Mesendoderm (in vitro differentiated cells): ENCODE data around the gene CSF1R.

Source experiments
- DNase-seq: peaks from one replicate; pipeline ENCODE4 v3.0.0; 2013
- H2AK5ac ChIP-seq: 2 replicates; pipeline ENCODE4 v1.6.1; 2013; ENCODE audit warnings: low read length, inconsistent platforms
- H2BK120ac ChIP-seq: 2 replicates; pipeline ENCODE4 v1.6.1; 2013; ENCODE audit warnings: low read depth, mild to moderate bottlenecking, low read length, moderate library complexity, mixed read lengths
- H2BK15ac ChIP-seq: replicated peaks from 2 replicates; pipeline ENCODE4 v1.6.1; 2013; ENCODE audit warnings: low read depth, mild to moderate bottlenecking, moderate library complexity
- H2BK5ac ChIP-seq: 2 replicates; pipeline ENCODE4 v1.6.1; 2013; ENCODE audit warnings: low read length, inconsistent platforms
- H3K18ac ChIP-seq: 2 replicates; pipeline ENCODE4 v1.6.1; 2013; ENCODE audit warnings: mild to moderate bottlenecking, low read length, mixed read lengths
- H3K23ac ChIP-seq: one replicate; pipeline ENCODE4 v1.6.1; 2013; ENCODE audit warnings: low read length
- H3K27ac ChIP-seq: 2 replicates; pipeline ENCODE4 v1.5.1; 2013; ENCODE audit warnings: low read depth, mild to moderate bottlenecking, inconsistent platforms, low read length, moderate library complexity
- H3K27me3 ChIP-seq: 2 replicates; pipeline ENCODE4 v1.6.1; 2013; ENCODE audit warnings: low read length, control low read depth, mild to moderate bottlenecking, inconsistent platforms; ENCODE audit not compliant: insufficient read depth, poor library complexity
- H3K36me3 ChIP-seq: 2 replicates; pipeline ENCODE4 v1.6.1; 2013; ENCODE audit warnings: low read length, inconsistent platforms; ENCODE audit not compliant: control insufficient read depth, insufficient read depth
- H3K4ac ChIP-seq: one replicate; pipeline ENCODE4 v1.6.1; 2013; ENCODE audit warnings: low read depth, mild to moderate bottlenecking, low read length, moderate library complexity
- H3K4me1 ChIP-seq: 2 replicates; pipeline ENCODE4 v1.6.1; 2013; ENCODE audit warnings: low read depth, low read length, inconsistent platforms; ENCODE audit not compliant: control insufficient read depth
- H3K4me2 ChIP-seq: 2 replicates; pipeline ENCODE4 v1.6.1; 2013; ENCODE audit warnings: low read length
- H3K4me3 ChIP-seq: 2 replicates; pipeline ENCODE4 v1.5.1; 2013; ENCODE audit warnings: mild to moderate bottlenecking, low read length
- H3K56ac ChIP-seq: one replicate; pipeline ENCODE4 v1.6.1; 2013; ENCODE audit warnings: low read length
- H3K79me1 ChIP-seq: 2 replicates; pipeline ENCODE4 v1.6.1; 2013; ENCODE audit warnings: low read length, inconsistent platforms
- H3K79me2 ChIP-seq: 2 replicates; pipeline ENCODE4 v1.6.1; 2013; ENCODE audit warnings: mild to moderate bottlenecking, low read length; ENCODE audit not compliant: control insufficient read depth, insufficient read depth
- H3K9ac ChIP-seq: 2 replicates; pipeline ENCODE4 v1.6.1; 2013; ENCODE audit warnings: low read length, inconsistent platforms
- H4K5ac ChIP-seq: one replicate; pipeline ENCODE4 v1.6.1; 2013; ENCODE audit warnings: low read length
- H4K8ac ChIP-seq: one replicate; pipeline ENCODE4 v1.6.1; 2013; ENCODE audit warnings: low read depth, mild to moderate bottlenecking, control low read depth, low read length, moderate library complexity
- WGBS: extraction: QIAGEN DNeasy Blood & Tissue Kit; methylation state at CpG from one replicate; pipeline ENCODE4 v1.1.7; 2013; ENCODE audit warnings: low lambda C conversion rate, missing lambda C conversion rate; ENCODE audit not compliant: insufficient coverage; ENCODE audit errors: extremely low coverage; 5-methylcytosine and 5-hydroxymethylcytosine counted together

The CSF1R gene

GRCh38 chr5:150108711-150109514 is 22.6 kb upstream of the CSF1R start:
- no peak overlapping the region for H3K9ac ChIP-seq
- no peak overlapping the region for H4K8ac ChIP-seq
- no CpG with 5 or more reads among the region's 11 CpGs for WGBS
- no peak overlapping the region for H3K18ac ChIP-seq
- no peak overlapping the region for H2AK5ac ChIP-seq
- H3K4me1 ChIP-seq, result no peaks in the 10 kb centered on the region
- H2BK15ac ChIP-seq, result no peak overlapping the region
- no peak overlapping the region for H3K23ac ChIP-seq
- no peak overlapping the region for H2BK120ac ChIP-seq
- no peak for DNase-seq
- no peak overlapping the region for H4K5ac ChIP-seq
- no peaks in the 10 kb centered on the region for H3K79me2 ChIP-seq
- no peak overlapping the region for H2BK5ac ChIP-seq
- no peak overlapping the region for H3K27ac ChIP-seq
- no peak overlapping the region for H3K4ac ChIP-seq
- no peaks in the 10 kb centered on the region for H3K27me3 ChIP-seq
- no peak overlapping the region for H3K56ac ChIP-seq
- H3K79me1 ChIP-seq, result no peaks in the 10 kb centered on the region
- H3K36me3 ChIP-seq, result no peaks in the 10 kb centered on the region
- H3K4me2 ChIP-seq, result no peak overlapping the region
- no peak overlapping the region for H3K4me3 ChIP-seq

DNA sequence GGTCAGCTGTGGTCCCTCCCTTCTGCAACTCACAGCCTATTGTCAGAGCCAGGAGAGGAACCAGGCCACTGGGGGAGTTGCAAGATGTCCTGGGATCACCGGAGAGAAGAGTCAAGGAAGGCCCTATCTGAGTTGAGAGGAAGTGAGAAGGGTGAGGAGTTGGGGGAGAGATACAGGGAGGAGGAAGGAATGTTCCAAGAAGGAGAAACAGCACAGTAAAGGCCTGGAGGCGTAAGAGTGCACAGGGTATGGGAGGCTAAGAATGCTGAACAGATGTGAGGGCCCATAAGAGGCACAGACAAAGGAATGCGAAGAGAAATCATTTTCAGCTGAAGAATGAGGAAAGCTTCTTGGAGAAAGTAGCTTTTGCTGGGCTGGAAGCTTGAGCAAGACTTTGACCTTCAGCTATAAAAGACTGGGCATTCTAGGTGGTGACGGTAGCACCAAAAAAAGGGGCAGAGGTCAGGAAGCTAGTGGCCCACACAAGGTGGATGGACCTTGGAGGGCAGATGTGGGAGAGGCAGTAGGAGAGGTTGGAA is 21.6 kb upstream of the CSF1R start:
- Histone ChIP-seq H2AK5ac (no peak overlapping the region), H4K5ac (no peak overlapping the region)
- peak; percentile 49 for DNase-seq

GRCh38 chr5:150106674-150107426 is 20.5 kb upstream of the CSF1R start:
- Histone ChIP-seq H3K4me1 (no peaks in the 10 kb centered on the region), H2AK5ac (no peak overlapping the region), H3K56ac (no peak overlapping the region), H3K79me2 (no peaks in the 10 kb centered on the region), H2BK120ac (no peak overlapping the region), H3K18ac (no peak overlapping the region), H3K4me3 (no peak overlapping the region), H3K36me3 (no peaks in the 10 kb centered on the region), H3K9ac (no peak overlapping the region), H3K4me2 (no peak overlapping the region), H3K23ac (no peak overlapping the region), H4K5ac (no peak overlapping the region), H3K27ac (no peak overlapping the region), H3K27me3 (no peaks in the 10 kb centered on the region), H3K4ac (no peak overlapping the region), H4K8ac (no peak overlapping the region), H2BK5ac (no peak overlapping the region), H2BK15ac (no peak overlapping the region), H3K79me1 (no peaks in the 10 kb centered on the region)
- DNase-seq, result no peak
- WGBS, result no CpG with 5 or more reads among the region's 4 CpGs

More for the DNA sequence above, 21.6 kb upstream of the CSF1R start:
- H3K4me1 ChIP-seq, result no peaks in the 10 kb centered on the region
- no peak overlapping the region for H3K23ac ChIP-seq
- H3K36me3 ChIP-seq, result no peaks in the 10 kb centered on the region
- no peak overlapping the region for H2BK5ac ChIP-seq
- H4K8ac ChIP-seq, result no peak overlapping the region
- H3K27me3 ChIP-seq, result no peaks in the 10 kb centered on the region
- H3K4me2 ChIP-seq, result no peak overlapping the region
- H2BK15ac ChIP-seq, result no peak overlapping the region
- H2BK120ac ChIP-seq, result no peak overlapping the region
- H3K4ac ChIP-seq, result no peak overlapping the region
- no peak overlapping the region for H3K56ac ChIP-seq
- no peak overlapping the region for H3K18ac ChIP-seq
- WGBS, result no CpG with 5 or more reads among the region's 4 CpGs
- H3K4me3 ChIP-seq, result no peak overlapping the region
- no peak overlapping the region for H3K9ac ChIP-seq
- H3K79me1 ChIP-seq, result no peaks in the 10 kb centered on the region
- H3K27ac ChIP-seq, result no peak overlapping the region
- no peaks in the 10 kb centered on the region for H3K79me2 ChIP-seq

GRCh38 chr5:150105928-150106615 is 19.7 kb upstream of the CSF1R start:
- Histone ChIP-seq H3K4me3 (no peak overlapping the region), H3K18ac (no peak overlapping the region), H3K27me3 (no peaks in the 10 kb centered on the region), H4K5ac (no peak overlapping the region), H2BK15ac (no peak overlapping the region), H3K36me3 (no peaks in the 10 kb centered on the region), H3K79me1 (no peaks in the 10 kb centered on the region), H3K4ac (no peak overlapping the region), H2AK5ac (no peak overlapping the region), H3K4me1 (no peaks in the 10 kb centered on the region), H2BK5ac (no peak overlapping the region), H2BK120ac (no peak overlapping the region), H3K27ac (no peak overlapping the region), H3K56ac (no peak overlapping the region), H3K4me2 (no peak overlapping the region), H3K9ac (no peak overlapping the region), H4K8ac (no peak overlapping the region), H3K79me2 (no peaks in the 10 kb centered on the region), H3K23ac (peak overlapping the region; percentile 36)
- WGBS, result no CpG with 5 or more reads among the region's 7 CpGs
- no peak for DNase-seq

GRCh38 chr5:150104550-150104870 is 18.2 kb upstream of the CSF1R start:
- no peak overlapping the region for H2BK15ac ChIP-seq
- H3K79me1 ChIP-seq, result no peaks in the 10 kb centered on the region
- no peaks in the 10 kb centered on the region for H3K79me2 ChIP-seq
- no peaks in the 10 kb centered on the region for H3K36me3 ChIP-seq
- H3K4me1 ChIP-seq, result no peaks in the 10 kb centered on the region
- no peak overlapping the region for H3K9ac ChIP-seq
- no peak overlapping the region for H3K4me3 ChIP-seq
- H3K4me2 ChIP-seq, result no peak overlapping the region
- no peak overlapping the region for H3K4ac ChIP-seq
- no peak overlapping the region for H3K56ac ChIP-seq
- no peak overlapping the region for H2BK120ac ChIP-seq
- WGBS, result no CpG with 5 or more reads among the region's 2 CpGs
- no peaks in the 10 kb centered on the region for H3K27me3 ChIP-seq
- H3K23ac ChIP-seq, result no peak overlapping the region
- DNase-seq, result no peak
- H4K5ac ChIP-seq, result no peak overlapping the region
- H3K27ac ChIP-seq, result no peak overlapping the region
- no peak overlapping the region for H3K18ac ChIP-seq
- no peak overlapping the region for H2BK5ac ChIP-seq
- no peak overlapping the region for H4K8ac ChIP-seq
- H2AK5ac ChIP-seq, result no peak overlapping the region
